ENCODE results near the gene DIS3L2. TPM values are rescaled to one million over a fixed set of nuclear protein-coding genes. Genes with fewer than 3 reads are reported as not detected.
"Not testable (repeated sequence)": the region's sequence is repeated elsewhere in the genome, so short reads cannot be mapped to it uniquely, and the experiment has no call there.

Gene DIS3L2
- total RNA-seq, 1 experiment from 2014 or later = 39.1 TPM

- H3K9me3 ChIP-seq (ENCODE audit: insufficient read depth, low read depth) = no peaks in the 10 kb centered on the region
- H3K27me3 ChIP-seq (ENCODE audit: insufficient read depth, low read depth) = no peaks in the 10 kb centered on the region
- intact Hi-C loops (cut with micrococcal nuclease; ENCODE audit: unreplicated experiment) = loop anchor here (5.0 to 10.0 kb wide), 2 partner anchors 109 to 196 kb away; partner anchors contain the start of genes CHRND and PRSS56
- no peaks in the 10 kb centered on the region for H3K36me3 ChIP-seq (ENCODE audit: low read depth)
- TF ChIP-seq EZH2 (IDR thresholded peaks at IDR 0.05; ENCODE audit: low read depth) (no peak), CTCF (conservative IDR thresholded peaks at IDR 0.05) (no peak)
- no TSS peak for BruUV-seq (replicated peaks)
- H2AFZ ChIP-seq = no peak overlapping the region
- H3K4me1 ChIP-seq (replicated peaks; ENCODE audit: insufficient read depth) = no peaks in the 10 kb centered on the region
- H3K4me3 ChIP-seq = no peak overlapping the region
- peaks cover 14% of the 10 kb centered on the region; the same call in 1 of the 2 replicates for H4K20me1 ChIP-seq (ENCODE audit: insufficient read depth)
- no peaks in the 10 kb centered on the region for H3K79me2 ChIP-seq (ENCODE audit: low read depth)
- H3F3A ChIP-seq (ENCODE audit: insufficient read depth, low read depth) = peaks cover 4% of the 10 kb centered on the region; the same call in 1 of the 2 replicates
- ChIA-PET POLR2A (ENCODE audit: unreplicated experiment) (no interaction called here), CTCF (interaction anchor here (0.6 kb wide), 2 partner anchors 375 to 533 kb away, joined by 3 to 4 read pairs; no protein-coding TSS in a partner anchor)
- H3K27ac ChIP-seq = no peak overlapping the region
- no peaks in the 10 kb centered on the region for H3K9me2 ChIP-seq (ENCODE audit: insufficient read depth)
- H3K4me2 ChIP-seq = no peak overlapping the region
- DNase-seq = no peak
These were observed 367.3 kb downstream of the DIS3L2 start for GRCh38 chr2:232328516-232329460.

GRCh38 chr2:232329716-232330067 lies 368.2 kb downstream of the DIS3L2 start:
- no TSS peak for BruUV-seq (replicated peaks)
- no peak for TF ChIP-seq CTCF (conservative IDR thresholded peaks at IDR 0.05)
- no peak for TF ChIP-seq EZH2 (IDR thresholded peaks at IDR 0.05; ENCODE audit: low read depth)
- H3K27ac ChIP-seq = no peak overlapping the region
- peaks cover 14% of the 10 kb centered on the region; the same call in 1 of the 2 replicates for H4K20me1 ChIP-seq (ENCODE audit: insufficient read depth)
- no peak overlapping the region for H3K4me2 ChIP-seq
- ChIA-PET CTCF (interaction anchor here (0.6 kb wide), 1 partner anchor 534 kb away, joined by 3 read pairs; no protein-coding TSS in a partner anchor), POLR2A (ENCODE audit: unreplicated experiment) (no interaction called here)
- H3K36me3 ChIP-seq (ENCODE audit: low read depth) = no peaks in the 10 kb centered on the region
- no peak for DNase-seq
- no peaks in the 10 kb centered on the region for H3K4me1 ChIP-seq (replicated peaks; ENCODE audit: insufficient read depth)
- peaks cover 1% of the 10 kb centered on the region; the same call in 1 of the 2 replicates for H3F3A ChIP-seq (ENCODE audit: insufficient read depth, low read depth)
- intact Hi-C loops (cut with micrococcal nuclease; ENCODE audit: unreplicated experiment) = loop anchor here (1.0 to 10.0 kb wide), 4 partner anchors 49 to 195 kb away; partner anchors contain the start of genes ALPP, CHRND and PRSS56
- H3K79me2 ChIP-seq (ENCODE audit: low read depth) = no peaks in the 10 kb centered on the region
- H3K27me3 ChIP-seq (ENCODE audit: insufficient read depth, low read depth) = no peaks in the 10 kb centered on the region
- no peak overlapping the region for H3K4me3 ChIP-seq
- H3K9me2 ChIP-seq (ENCODE audit: insufficient read depth) = no peaks in the 10 kb centered on the region
- H2AFZ ChIP-seq = no peak overlapping the region
- H3K9me3 ChIP-seq (ENCODE audit: insufficient read depth, low read depth) = no peaks in the 10 kb centered on the region

- peak; percentile 46 to 81 for DNase-seq
- H4K20me1 ChIP-seq (ENCODE audit: insufficient read depth) = peaks cover 14% of the 10 kb centered on the region; the same call in 1 of the 2 replicates
- H3K36me3 ChIP-seq (ENCODE audit: low read depth) = no peaks in the 10 kb centered on the region
- no peaks in the 10 kb centered on the region for H3K4me1 ChIP-seq (replicated peaks; ENCODE audit: insufficient read depth)
- no peaks in the 10 kb centered on the region for H3K27me3 ChIP-seq (ENCODE audit: insufficient read depth, low read depth)
- H3K9me3 ChIP-seq (ENCODE audit: insufficient read depth, low read depth) = no peaks in the 10 kb centered on the region
- no peak overlapping the region for H3K4me3 ChIP-seq
- ChIA-PET CTCF (interaction anchor here (0.6 kb wide), 1 partner anchor 68 kb away, joined by 6 read pairs; no protein-coding TSS in a partner anchor), POLR2A (ENCODE audit: unreplicated experiment) (no interaction called here)
- H3K27ac ChIP-seq = no peak overlapping the region
- no peak overlapping the region for H3K4me2 ChIP-seq
- H3F3A ChIP-seq (ENCODE audit: insufficient read depth, low read depth) = no peaks in the 10 kb centered on the region
- TF ChIP-seq EZH2 (IDR thresholded peaks at IDR 0.05; ENCODE audit: low read depth) (no peak), CTCF (conservative IDR thresholded peaks at IDR 0.05) (no peak)
- no peaks in the 10 kb centered on the region for H3K79me2 ChIP-seq (ENCODE audit: low read depth)
- no peaks in the 10 kb centered on the region for H3K9me2 ChIP-seq (ENCODE audit: insufficient read depth)
- BruUV-seq (replicated peaks) = no TSS peak
- intact Hi-C loops (cut with micrococcal nuclease; ENCODE audit: unreplicated experiment) = loop anchor here (1.0 kb wide), 2 partner anchors 48 to 55 kb away; partner anchors contain the start of gene ALPP
- no peak overlapping the region for H2AFZ ChIP-seq
These were observed 368.8 kb downstream of the DIS3L2 start for GRCh38 chr2:232330068-232330999.

- H3K27me3 ChIP-seq (ENCODE audit: insufficient read depth, low read depth); BruUV-seq (replicated peaks); H3K4me1 ChIP-seq (replicated peaks; ENCODE audit: insufficient read depth); H3K36me3 ChIP-seq (ENCODE audit: low read depth); H3F3A ChIP-seq (ENCODE audit: insufficient read depth, low read depth); H2AFZ ChIP-seq; CTCF ChIA-PET; intact Hi-C loops (cut with micrococcal nuclease; ENCODE audit: unreplicated experiment); H3K4me3 ChIP-seq; POLR2A ChIA-PET (ENCODE audit: unreplicated experiment); H3K4me2 ChIP-seq; H3K9me2 ChIP-seq (ENCODE audit: insufficient read depth); H3K27ac ChIP-seq; H3K79me2 ChIP-seq (ENCODE audit: low read depth); DNase-seq; H3K9me3 ChIP-seq (ENCODE audit: insufficient read depth, low read depth): not testable (repeated sequence)
- peaks cover 11% of the 10 kb centered on the region; the same call in 1 of the 2 replicates for H4K20me1 ChIP-seq (ENCODE audit: insufficient read depth)
These were observed 369.5 kb downstream of the DIS3L2 start for GRCh38 chr2:232331061-232331460.
